Fibroblast of lung (primary cell): Measurements from ENCODE around the gene MYO18B. TPM values are rescaled to one million over a fixed set of nuclear protein-coding genes. Genes with fewer than 3 reads are reported as not detected.

ENCODE experiments used
- DNase-seq, 2 donors: peaks; one replicate each; pipeline versions ENCODE4 v3.0.0 to v3.0.0-alpha.2; 2010; ENCODE audit warnings: low read depth in 2 of 2
- H2AFZ ChIP-seq: 2 replicates; pipeline ENCODE4 v1.5.1; 2012; ENCODE audit warnings: low read length, control low read depth, inconsistent platforms
- H3K27ac ChIP-seq: 2 replicates; pipeline ENCODE4 v1.5.1; 2011; ENCODE audit warnings: low read length, control low read depth; ENCODE audit not compliant: insufficient read depth
- H3K27me3 ChIP-seq: 2 replicates; pipeline ENCODE4 v1.5.1; 2011; ENCODE audit warnings: mild to moderate bottlenecking, low read length; ENCODE audit not compliant: control insufficient read depth, insufficient read depth
- H3K36me3 ChIP-seq: 2 replicates; pipeline ENCODE4 v1.5.1; 2011; ENCODE audit warnings: low read length; ENCODE audit not compliant: control insufficient read depth, insufficient read depth
- H3K4me1 ChIP-seq: 2 replicates; pipeline ENCODE4 v1.5.1; 2011; ENCODE audit warnings: low read length; ENCODE audit not compliant: control insufficient read depth, insufficient read depth; ENCODE audit errors: extremely low read depth
- H3K4me2 ChIP-seq: 2 replicates; pipeline ENCODE4 v1.5.1; 2011; ENCODE audit warnings: low read length, control low read depth; ENCODE audit not compliant: insufficient read depth; ENCODE audit errors: extremely low read depth
- H3K4me3 ChIP-seq, 4 experiments: fragments of 200-600 bp in 1 of 4; sonication (generic) in 1 of 4; replicated peaks in 1 of 4; 2 replicates each; pipeline ENCODE4 v1.5.1; 2011 to 2016; ENCODE audit warnings: low read length in 4 of 4, low read depth in 3 of 4, mild to moderate bottlenecking in 3 of 4, control low read depth in 2 of 4, inconsistent platforms in 1 of 4, mixed read lengths in 1 of 4; ENCODE audit not compliant: insufficient read depth in 1 of 4; ENCODE audit errors: control extremely low read depth in 1 of 4
- H3K79me2 ChIP-seq: 2 replicates; pipeline ENCODE4 v1.5.1; 2012; ENCODE audit warnings: mild to moderate bottlenecking, low read length, inconsistent platforms; ENCODE audit not compliant: control insufficient read depth, insufficient read depth
- H3K9ac ChIP-seq: 2 replicates; pipeline ENCODE4 v1.5.1; 2011; ENCODE audit warnings: mild to moderate bottlenecking, low read length, control low read depth; ENCODE audit not compliant: insufficient read depth
- H3K9me3 ChIP-seq: 2 replicates; pipeline ENCODE4 v1.5.1; 2012; ENCODE audit warnings: low read depth, low read length; ENCODE audit not compliant: control insufficient read depth, insufficient read depth
- H4K20me1 ChIP-seq: 2 replicates; pipeline ENCODE4 v1.5.1; 2011; ENCODE audit warnings: low read length; ENCODE audit not compliant: control insufficient read depth, insufficient read depth; ENCODE audit errors: extremely low read depth
- CTCF ChIP-seq, 2 donors: IDR thresholded peaks in 1 of 2; conservative IDR thresholded peaks in 1 of 2; 1 replicate in 1 of 2; 2 replicates in 1 of 2; pipeline ENCODE4 v1.5.1; 2011 to 2012; ENCODE audit warnings: low read length in 2 of 2, control low read depth in 1 of 2, inconsistent platforms in 1 of 2, low read depth in 1 of 2, mild to moderate bottlenecking in 1 of 2
- EZH2 ChIP-seq: IDR thresholded peaks from 2 replicates; pipeline ENCODE4 v1.5.1; 2012; ENCODE audit warnings: low read length, control low read depth, mild to moderate bottlenecking; ENCODE audit errors: missing control alignments
- polyA plus RNA-seq, 2 donors: library from polyadenylated mRNA; depleted of rRNA in 1 of 2; stranded (reverse) in 1 of 2; unstranded in 1 of 2; fragments of >200 nt; gene quantifications; 2 replicates each; pipeline ENCODE4 v1.2.1, GENCODE V29; 2011 to 2012; ENCODE audit warnings: missing spikeins in 1 of 2
- total RNA-seq: library from RNA; depleted of rRNA; stranded (reverse); fragments of >200 nt; gene quantifications from 2 replicates; pipeline ENCODE4 v1.2.1, GENCODE V29; 2014

Gene MYO18B
- total and polyA plus RNA-seq, 2 donors (not counting 1 experiment from before 2014, with no cell fraction given) = 0.17 TPM; not detected in 1

GRCh38 chr22:25903294-25903693 is 161.3 kb downstream of the MYO18B start:
- Histone ChIP-seq H3K27ac (no peak overlapping the region), H4K20me1 (no peaks in the 10 kb centered on the region), H3K4me2 (no peak overlapping the region), H3K9me3 (no peaks in the 10 kb centered on the region), H3K4me1 (no peaks in the 10 kb centered on the region), H3K27me3 (no peaks in the 10 kb centered on the region), H3K79me2 (no peaks in the 10 kb centered on the region), H3K4me3 (no peak overlapping the region), H3K9ac (no peak overlapping the region), H2AFZ (no peak overlapping the region), H3K36me3 (no peaks in the 10 kb centered on the region)
- no peak for DNase-seq
- TF ChIP-seq EZH2 (no peak), CTCF (conservative IDR thresholded peaks at IDR 0.05 in 1 of 2, IDR thresholded peaks at IDR 0.05 in 1 of 2; ENCODE audit: low read depth in 1 of 2, low read length in 2 of 2) (no peak)

GRCh38 chr22:25908212-25908611 is 166.2 kb downstream of the MYO18B start:
- H3K27ac ChIP-seq = no peak overlapping the region
- H3K36me3 ChIP-seq = no peaks in the 10 kb centered on the region
- no peaks in the 10 kb centered on the region for H3K79me2 ChIP-seq
- no peaks in the 10 kb centered on the region for H3K9me3 ChIP-seq
- H2AFZ ChIP-seq = no peak overlapping the region
- H3K9ac ChIP-seq = no peak overlapping the region
- H3K4me3 ChIP-seq = no peak overlapping the region
- no peaks in the 10 kb centered on the region for H3K4me1 ChIP-seq
- TF ChIP-seq EZH2 = no peak
- no peak for TF ChIP-seq CTCF (conservative IDR thresholded peaks at IDR 0.05 in 1 of 2, IDR thresholded peaks at IDR 0.05 in 1 of 2; ENCODE audit: low read depth in 1 of 2, low read length in 2 of 2)
- DNase-seq = no peak
- H3K27me3 ChIP-seq = no peaks in the 10 kb centered on the region
- no peak overlapping the region for H3K4me2 ChIP-seq
- H4K20me1 ChIP-seq = no peaks in the 10 kb centered on the region

GRCh38 chr22:25908755-25909154 is 166.8 kb downstream of the MYO18B start:
- Histone ChIP-seq H3K9me3 (no peaks in the 10 kb centered on the region), H4K20me1 (no peaks in the 10 kb centered on the region), H3K79me2 (no peaks in the 10 kb centered on the region), H3K9ac (no peak overlapping the region), H3K4me2 (no peak overlapping the region), H3K27me3 (no peaks in the 10 kb centered on the region), H3K27ac (no peak overlapping the region), H2AFZ (no peak overlapping the region), H3K36me3 (no peaks in the 10 kb centered on the region), H3K4me1 (no peaks in the 10 kb centered on the region), H3K4me3 (no peak overlapping the region)
- no peak for DNase-seq
- TF ChIP-seq CTCF (conservative IDR thresholded peaks at IDR 0.05 in 1 of 2, IDR thresholded peaks at IDR 0.05 in 1 of 2; ENCODE audit: low read depth in 1 of 2, low read length in 2 of 2) (no peak), EZH2 (no peak)
